H9 (cell line): ENCODE measurements around the gene KRT36. TPM values are rescaled to one million over a fixed set of nuclear protein-coding genes. Genes with fewer than 3 reads are reported as not detected.

Experiments
- DNase-seq: peaks from one replicate; pipeline ENCODE4 v3.0.0-alpha.2; 2017
- H2AFZ ChIP-seq: one replicate; pipeline ENCODE4 v1.6.1; 2013; ENCODE audit warnings: mild to moderate bottlenecking, low read length, control low read depth, moderate library complexity
- H2AK5ac ChIP-seq: 2 replicates; pipeline ENCODE4 v1.6.1; 2013; ENCODE audit warnings: low read length, control low read depth, mixed read lengths; ENCODE audit not compliant: insufficient read length
- H2BK120ac ChIP-seq: one replicate; pipeline ENCODE4 v1.6.1; 2013; ENCODE audit warnings: low read depth, mild to moderate bottlenecking, low read length, control low read depth, inconsistent platforms; ENCODE audit not compliant: poor library complexity, severe bottlenecking
- H2BK12ac ChIP-seq: 2 replicates; pipeline ENCODE4 v1.6.1; 2013; ENCODE audit warnings: low read length, control low read depth, mixed read lengths, low read depth; ENCODE audit not compliant: insufficient read length
- H2BK15ac ChIP-seq: 2 replicates; pipeline ENCODE4 v1.6.1; 2013; ENCODE audit warnings: low read depth, low read length, control low read depth
- H2BK20ac ChIP-seq: one replicate; pipeline ENCODE4 v1.6.1; 2013; ENCODE audit warnings: low read depth, mild to moderate bottlenecking, low read length, control low read depth, inconsistent platforms; ENCODE audit not compliant: poor library complexity, severe bottlenecking
- H2BK5ac ChIP-seq: 2 replicates; pipeline ENCODE4 v1.6.1; 2013; ENCODE audit warnings: low read length, control low read depth, mixed read lengths; ENCODE audit not compliant: insufficient read length
- H3K14ac ChIP-seq: 2 replicates; pipeline ENCODE4 v1.6.1; 2013; ENCODE audit warnings: low read length, control low read depth; ENCODE audit not compliant: insufficient read depth
- H3K18ac ChIP-seq: 2 replicates; pipeline ENCODE4 v1.6.1; 2013; ENCODE audit warnings: low read depth, mild to moderate bottlenecking, mixed read lengths, low read length, control low read depth; ENCODE audit not compliant: insufficient read length
- H3K23ac ChIP-seq: 2 replicates; pipeline ENCODE4 v1.6.1; 2013; ENCODE audit warnings: low read length, control low read depth, mixed read lengths, low read depth; ENCODE audit not compliant: insufficient read length
- H3K23me2 ChIP-seq: 2 replicates; pipeline ENCODE4 v1.6.1; 2013; ENCODE audit warnings: low read depth, mild to moderate bottlenecking, mixed read lengths, low read length, control low read depth; ENCODE audit not compliant: insufficient read length, poor library complexity, severe bottlenecking
- H3K27ac ChIP-seq: 2 replicates; pipeline ENCODE4 v1.5.1; 2013; ENCODE audit warnings: low read length, control low read depth, mixed read lengths, low read depth; ENCODE audit not compliant: insufficient read length
- H3K27me3 ChIP-seq: 2 replicates; pipeline ENCODE4 v1.6.1; 2013; ENCODE audit warnings: low read length, control low read depth, inconsistent platforms; ENCODE audit not compliant: insufficient read depth
- H3K4ac ChIP-seq: 2 replicates; pipeline ENCODE4 v1.6.1; 2013; ENCODE audit warnings: low read depth, mild to moderate bottlenecking, control low read depth, inconsistent platforms, low read length, moderate library complexity
- H3K4me1 ChIP-seq: 2 replicates; pipeline ENCODE4 v1.6.1; 2013; ENCODE audit warnings: low read length, control low read depth, inconsistent platforms; ENCODE audit not compliant: insufficient read depth
- H3K4me2 ChIP-seq: 2 replicates; pipeline ENCODE4 v1.6.1; 2013; ENCODE audit warnings: low read length, control low read depth, mixed read lengths; ENCODE audit not compliant: insufficient read length, insufficient read depth
- H3K56ac ChIP-seq: 2 replicates; pipeline ENCODE4 v1.6.1; 2013; ENCODE audit warnings: low read depth, mild to moderate bottlenecking, mixed read lengths, low read length, control low read depth; ENCODE audit not compliant: insufficient read length
- H3K79me1 ChIP-seq: 2 replicates; pipeline ENCODE4 v1.6.1; 2013; ENCODE audit warnings: low read depth, mild to moderate bottlenecking, moderate library complexity, low read length, control low read depth, inconsistent platforms; ENCODE audit not compliant: insufficient read depth, poor library complexity, severe bottlenecking
- H3K79me2 ChIP-seq: 2 replicates; pipeline ENCODE4 v1.6.1; 2013; ENCODE audit warnings: low read length, control low read depth, inconsistent platforms; ENCODE audit not compliant: insufficient read depth
- H3K9ac ChIP-seq: 2 replicates; pipeline ENCODE4 v1.6.1; 2013; ENCODE audit warnings: low read length, control low read depth, mixed read lengths; ENCODE audit not compliant: insufficient read length; ENCODE audit errors: extremely low read depth
- H3K9me3 ChIP-seq: one replicate; pipeline ENCODE4 v1.6.1; 2013; ENCODE audit warnings: low read depth, low read length, inconsistent platforms; ENCODE audit not compliant: control insufficient read depth
- H3T11ph ChIP-seq: one replicate; pipeline ENCODE4 v1.6.1; 2013; ENCODE audit warnings: mild to moderate bottlenecking, low read length, control low read depth, inconsistent platforms
- H4K20me1 ChIP-seq: one replicate; pipeline ENCODE4 v1.6.1; 2013; ENCODE audit not compliant: control insufficient read depth, insufficient read length, insufficient read depth
- H4K5ac ChIP-seq: 2 replicates; pipeline ENCODE4 v1.6.1; 2013; ENCODE audit warnings: low read depth, mild to moderate bottlenecking, mixed read lengths, low read length, control low read depth; ENCODE audit not compliant: insufficient read length
- H4K8ac ChIP-seq: replicated peaks from 2 replicates; pipeline ENCODE4 v1.6.1; 2013; ENCODE audit warnings: low read length, control low read depth, mixed read lengths, low read depth; ENCODE audit not compliant: insufficient read length
- H4K91ac ChIP-seq: 2 replicates; pipeline ENCODE4 v1.6.1; 2013; ENCODE audit warnings: low read depth, mild to moderate bottlenecking, moderate library complexity, mixed read lengths, low read length, control low read depth; ENCODE audit not compliant: insufficient read length
- H3K27ac Mint-ChIP-seq, 3 experiments: 2 replicates in 2 of 3; 3 replicates in 1 of 3; pipeline ENCODE4 v1.8.0; 2020 to 2021; ENCODE audit warnings: mixed read lengths in 3 of 3, mild to moderate bottlenecking in 1 of 3, moderate library complexity in 1 of 3
- H3K27me3 Mint-ChIP-seq: 2 replicates; pipeline ENCODE4 v1.8.0; 2021; ENCODE audit warnings: low read depth, mild to moderate bottlenecking, moderate library complexity, mixed read lengths
- H3K36me3 Mint-ChIP-seq, 3 experiments: 2 replicates in 2 of 3; 3 replicates in 1 of 3; pipeline ENCODE4 v1.8.0; 2020 to 2021; ENCODE audit warnings: low read depth in 3 of 3, mixed read lengths in 3 of 3; ENCODE audit not compliant: insufficient read depth in 1 of 3
- H3K4me1 Mint-ChIP-seq, 2 experiments: 2 replicates each; pipeline ENCODE4 v1.8.0; 2020; ENCODE audit warnings: mixed read lengths in 2 of 2
- H3K4me3 Mint-ChIP-seq, 2 experiments: 2 replicates in 1 of 2; 3 replicates in 1 of 2; pipeline ENCODE4 v1.8.0; 2020 to 2021; ENCODE audit warnings: mild to moderate bottlenecking in 2 of 2, mixed read lengths in 2 of 2, moderate library complexity in 1 of 2
- H3K9me3 Mint-ChIP-seq, 2 experiments: 2 replicates in 1 of 2; 3 replicates in 1 of 2; pipeline ENCODE4 v1.8.0; 2020; ENCODE audit warnings: mild to moderate bottlenecking in 2 of 2, mixed read lengths in 2 of 2, moderate library complexity in 1 of 2
- CTCF ChIP-seq: fragments of 200-600 bp; sonication (generic); conservative IDR thresholded peaks from 3 replicates; pipeline ENCODE4 v1.8.0; 2021; ENCODE audit warnings: antibody characterized with exemption, mild to moderate bottlenecking
- WGBS: extraction: QIAGEN DNeasy Blood & Tissue Kit; methylation state at CpG from one replicate; pipeline ENCODE4 v1.1.7; 2013; ENCODE audit warnings: missing lambda C conversion rate, low lambda C conversion rate, mixed read lengths; ENCODE audit not compliant: insufficient read length; ENCODE audit errors: extremely low coverage; 5-methylcytosine and 5-hydroxymethylcytosine counted together
- total RNA-seq: library from RNA; stranded (reverse); gene quantifications from 2 replicates; pipeline ENCODE4 v1.2.1, GENCODE V29; 2021

Gene KRT36
- total RNA-seq, 1 experiment from 2014 or later, result not detected

- Mint-ChIP-seq H3K27me3 (peaks cover 10% of the 10 kb centered on the region), H3K9me3 (peaks cover 3 to 13% of the 10 kb centered on the region in 2 experiments), H3K4me3 (no peak overlapping the region), H3K4me1 (no peaks in the 10 kb centered on the region), H3K27ac (no peak overlapping the region), H3K36me3 (no peaks in the 10 kb centered on the region; a peak in 4 of 7 replicates)
- H3K4me1 ChIP-seq, result no peaks in the 10 kb centered on the region
- no peak overlapping the region for H2BK12ac ChIP-seq
- peaks cover 12% of the 10 kb centered on the region for H3K9me3 ChIP-seq
- no peak overlapping the region for H2BK120ac ChIP-seq
- no peak overlapping the region for H4K5ac ChIP-seq
- no peak overlapping the region for H2AK5ac ChIP-seq
- H3K56ac ChIP-seq, result no peak overlapping the region
- no CpG with 5 or more reads among the region's 4 CpGs for WGBS
- H3K79me1 ChIP-seq, result no peaks in the 10 kb centered on the region
- H2BK20ac ChIP-seq, result no peak overlapping the region
- H3K4me2 ChIP-seq, result no peak overlapping the region
- DNase-seq, result no peak
- H3K4ac ChIP-seq, result no peak overlapping the region
- H4K20me1 ChIP-seq, result no peaks in the 10 kb centered on the region
- no peak overlapping the region for H2AFZ ChIP-seq
- H3K18ac ChIP-seq, result no peak overlapping the region
- H4K91ac ChIP-seq, result no peak overlapping the region
- no peaks in the 10 kb centered on the region for H3K79me2 ChIP-seq
- TF ChIP-seq CTCF, result no peak
- no peak overlapping the region for H3K9ac ChIP-seq
- no peak overlapping the region for H4K8ac ChIP-seq
- H3T11ph ChIP-seq, result no peak overlapping the region
- H3K23me2 ChIP-seq, result no peaks in the 10 kb centered on the region
- H2BK15ac ChIP-seq, result no peak overlapping the region
- H3K27me3 ChIP-seq, result no peaks in the 10 kb centered on the region
- no peak overlapping the region for H3K27ac ChIP-seq
- no peak overlapping the region for H3K14ac ChIP-seq
- no peak overlapping the region for H3K23ac ChIP-seq
- H2BK5ac ChIP-seq, result no peak overlapping the region
Measured at GRCh38 chr17:41452281-41452680, 37.4 kb downstream of the KRT36 start.
